Activated CD8-positive, alpha-beta memory T cell treated with anti-CD3 and anti-CD28 coated beads for 36 hours (primary cell): ENCODE measurements around the gene RTF2. TPM values are rescaled to one million over a fixed set of nuclear protein-coding genes. Genes with fewer than 3 reads are reported as not detected.

Experiments
- CTCF ChIA-PET: fragments of 350-600 bp; sonication (Branson Sonifier 250); formaldehyde crosslinking; loops from one replicate; lab custom pipeline; 2021; ENCODE audit warnings: antibody characterized with exemption; lab: Charles Lee
- POLR2A ChIA-PET: fragments of 350-600 bp; sonication (Branson Sonifier 250); formaldehyde crosslinking; loops from one replicate; lab custom pipeline; 2021; ENCODE audit warnings: antibody characterized with exemption; lab: Charles Lee
- total RNA-seq, 2 experiments: library from RNA; stranded (reverse); gene quantifications; one replicate each; pipeline ENCODE4 v1.2.3, GENCODE V29; 2021

Gene RTF2
- total RNA-seq, 2 experiments from 2014 or later: 78.2 to 79.7 TPM

DNA sequence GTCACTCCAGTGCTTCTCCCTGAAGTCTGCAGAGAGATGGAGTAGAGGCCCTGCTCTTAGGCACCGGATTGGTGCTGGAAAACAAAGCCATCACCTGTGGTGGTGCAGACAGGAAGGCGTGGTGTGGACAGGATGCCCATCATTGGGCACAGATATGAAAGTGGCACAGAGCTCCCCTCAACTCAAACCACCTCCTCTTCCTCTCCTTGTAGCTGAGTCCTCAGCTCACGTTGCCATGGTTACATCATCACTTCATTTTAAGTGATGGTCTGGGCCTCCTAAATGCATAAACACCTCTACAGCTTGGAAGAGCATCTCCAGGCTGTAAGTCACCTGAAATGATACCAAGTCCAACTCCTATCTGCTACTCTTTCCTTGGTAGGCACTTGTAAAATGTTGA lies 8.0 kb upstream of the RTF2 start:
- POLR2A ChIA-PET: no interaction called here

DNA sequence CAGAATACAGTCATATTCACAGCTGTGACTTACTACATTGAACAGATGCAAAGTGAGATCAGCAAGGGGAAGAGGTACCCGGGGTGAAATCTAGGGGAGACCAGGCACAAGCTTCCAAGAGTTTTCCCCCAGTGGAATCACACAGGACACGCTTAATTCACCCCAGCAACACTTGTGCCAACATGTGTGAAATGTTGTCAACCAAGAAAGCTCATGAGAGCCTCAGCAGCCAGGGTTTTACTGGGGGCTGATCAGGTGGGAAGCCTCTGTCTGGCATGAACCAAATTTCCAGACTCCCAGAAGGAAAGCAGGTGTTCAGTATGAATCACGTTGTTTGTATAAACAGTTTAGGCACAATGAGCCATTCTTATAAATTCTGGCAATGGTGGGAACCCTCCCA lies 6.9 kb upstream of the RTF2 start:
- POLR2A ChIA-PET: no interaction called here

More for the DNA sequence above, 8.0 kb upstream of the RTF2 start:
- CTCF ChIA-PET: no interaction called here

DNA sequence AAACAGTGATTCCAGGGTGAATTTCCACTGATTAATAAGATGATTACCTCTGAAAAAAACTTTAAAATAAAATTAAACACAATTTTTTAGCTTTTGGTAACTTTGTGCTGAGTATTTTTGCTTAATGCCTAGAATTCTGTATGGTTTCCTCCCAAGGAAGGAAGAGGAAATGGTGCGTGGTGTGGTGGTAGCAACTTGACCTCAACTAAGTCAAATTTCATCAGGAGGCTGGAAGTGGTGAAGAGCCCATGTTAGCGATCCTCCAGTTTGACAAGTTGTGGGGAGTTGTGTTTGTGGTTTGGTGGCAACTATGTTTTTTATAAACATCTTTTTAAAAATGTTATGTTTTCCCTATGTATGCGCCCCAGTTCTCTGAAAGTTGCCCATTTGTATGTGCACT lies 5.0 kb upstream of the RTF2 start:
- ChIA-PET CTCF (no interaction called here), POLR2A (no interaction called here)

More for the DNA sequence above, 6.9 kb upstream of the RTF2 start:
- CTCF ChIA-PET: no interaction called here

DNA sequence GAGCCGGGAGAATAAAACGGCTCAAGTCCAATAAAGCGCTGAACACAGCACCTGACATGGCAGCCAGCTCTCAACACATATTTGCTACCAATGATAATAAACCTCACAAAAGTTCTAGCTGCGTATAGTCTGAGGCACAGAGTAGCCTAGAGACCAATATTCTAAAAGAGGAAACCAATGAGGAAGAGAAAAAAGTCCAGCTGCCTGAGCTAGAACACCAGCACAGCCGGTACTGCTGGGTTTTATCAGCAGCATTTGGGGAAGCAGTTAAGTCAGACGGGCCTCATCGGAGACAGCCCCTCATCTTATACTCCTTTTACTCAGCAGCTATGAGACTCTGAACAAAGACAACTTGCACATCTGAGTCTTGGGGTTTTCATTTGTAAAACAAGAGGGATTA lies 2.4 kb upstream of the RTF2 start:
- CTCF ChIA-PET: no interaction called here

DNA sequence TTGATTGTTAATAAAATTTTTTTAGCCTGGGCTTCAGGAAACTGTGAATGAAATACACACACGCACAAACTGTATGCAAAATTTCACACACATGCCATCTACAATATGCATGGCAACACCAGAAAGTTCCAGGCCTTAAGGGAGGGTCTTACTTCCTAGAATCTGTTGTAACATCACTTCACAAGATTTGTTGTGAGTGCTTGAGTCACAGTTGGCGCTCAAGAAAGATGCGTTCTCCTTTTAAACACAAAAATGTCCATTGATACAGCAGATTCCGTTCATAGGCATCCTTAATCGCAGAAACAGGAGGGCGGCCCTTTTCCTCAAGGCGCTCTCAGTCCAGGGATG lies 485 bp upstream of the RTF2 start:
- POLR2A ChIA-PET: interaction anchor here (1.0 kb wide), 1 partner anchor 56 kb away, joined by 3 read pairs; the partner anchor contains the start of gene CASS4
- CTCF ChIA-PET: interaction anchor here (1.3 to 1.4 kb wide), 2 partner anchors 76 to 108 kb away, joined by 4 read pairs; partner anchors contain the start of gene AURKA

More for the DNA sequence above, 2.4 kb upstream of the RTF2 start:
- POLR2A ChIA-PET: no interaction called here

DNA sequence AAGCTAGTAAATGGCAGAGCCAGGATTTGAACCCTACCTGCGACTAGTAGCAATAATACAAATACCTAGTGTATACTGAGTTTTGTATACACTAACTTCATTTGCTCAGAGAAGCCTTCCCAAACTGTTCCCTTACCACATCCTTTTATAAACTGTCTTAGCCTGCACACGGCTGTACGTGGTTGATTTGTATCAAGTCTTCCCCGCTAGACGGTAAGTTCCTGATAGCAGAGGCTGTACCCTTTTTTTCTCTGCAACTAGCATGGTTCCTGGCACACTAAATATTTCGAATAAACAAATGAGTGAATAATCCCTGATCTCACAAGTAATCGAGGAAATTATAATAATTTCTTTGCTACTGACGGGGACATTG lies 636 bp downstream of the RTF2 start:
- ChIA-PET CTCF (interaction anchor here (0.9 to 1.4 kb wide), 4 partner anchors 33 to 109 kb away, joined by 3 to 4 read pairs (median 4); partner anchors contain the start of gene AURKA), POLR2A (interaction anchor here (0.7 to 1.1 kb wide), 3 partner anchors 57 to 111 kb away, joined by 3 read pairs; partner anchors contain the start of genes AURKA, CASS4, CSTF1 and FAM210B)

DNA sequence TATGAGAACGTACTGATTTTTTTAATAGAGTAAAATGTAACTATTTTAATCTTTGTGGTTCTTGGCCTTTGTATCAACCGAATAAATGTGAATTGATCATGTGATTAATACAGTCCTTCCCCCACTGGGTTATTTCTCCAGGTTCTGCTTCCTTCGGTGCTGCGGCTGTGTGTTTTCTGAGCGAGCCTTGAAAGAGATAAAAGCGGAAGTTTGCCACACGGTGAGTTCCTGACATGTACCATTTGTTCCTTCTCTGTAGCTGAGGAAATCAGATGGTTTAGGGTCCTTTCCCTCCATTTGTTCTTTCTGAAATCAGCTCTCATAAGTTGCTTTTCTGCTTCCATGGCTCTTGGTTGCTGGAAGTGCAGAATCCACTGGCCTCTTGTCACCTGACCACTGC lies 15.5 kb downstream of the RTF2 start:
- POLR2A ChIA-PET: no interaction called here

DNA sequence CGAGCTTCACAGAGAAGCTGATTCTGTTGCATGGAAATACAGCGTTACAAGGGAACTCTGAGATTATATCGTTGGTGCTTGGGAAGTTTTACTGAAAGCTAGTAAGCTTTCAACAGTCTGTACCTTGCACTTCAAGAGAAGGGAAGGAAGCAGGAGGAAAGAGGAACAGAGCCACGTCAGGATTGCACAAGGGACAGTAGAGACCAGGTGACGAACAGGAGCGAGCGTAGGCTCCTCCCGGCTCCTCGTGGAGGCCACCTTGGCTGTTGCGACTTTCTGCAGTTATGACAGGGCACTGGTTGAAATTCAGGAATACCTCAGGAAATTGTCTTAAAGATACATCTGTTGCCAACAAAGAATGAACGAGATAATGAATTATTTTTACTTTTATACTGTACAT lies 18.8 kb downstream of the RTF2 start:
- ChIA-PET CTCF (no interaction called here), POLR2A (no interaction called here)

More for the DNA sequence above, 15.5 kb downstream of the RTF2 start:
- CTCF ChIA-PET: interaction anchor here (0.9 kb wide), 1 partner anchor 66 kb away, joined by 3 read pairs; no protein-coding TSS in a partner anchor

DNA sequence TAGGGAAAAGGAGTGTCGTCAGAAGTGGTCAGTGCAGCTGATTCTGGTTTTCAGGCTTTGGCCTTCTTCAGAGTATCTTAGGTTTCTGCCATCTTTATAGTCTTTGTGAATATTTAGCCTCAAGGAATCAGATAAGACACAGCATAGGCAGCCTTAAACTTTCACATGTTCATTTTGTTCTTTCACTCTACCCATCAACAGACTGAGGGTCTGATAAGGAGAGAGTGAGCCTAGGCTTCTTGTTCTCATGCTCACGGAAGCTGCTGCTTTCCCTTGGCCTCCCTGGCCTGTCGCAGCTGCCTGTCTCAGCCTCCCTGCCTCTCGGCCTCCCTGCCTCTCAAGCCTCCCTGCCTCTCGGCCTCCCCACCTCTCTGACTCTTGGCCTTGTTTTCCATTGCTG lies 20.1 kb downstream of the RTF2 start:
- ChIA-PET POLR2A (no interaction called here), CTCF (interaction anchor here (0.7 kb wide), 1 partner anchor 82 kb away, joined by 3 read pairs; no protein-coding TSS in a partner anchor)

DNA sequence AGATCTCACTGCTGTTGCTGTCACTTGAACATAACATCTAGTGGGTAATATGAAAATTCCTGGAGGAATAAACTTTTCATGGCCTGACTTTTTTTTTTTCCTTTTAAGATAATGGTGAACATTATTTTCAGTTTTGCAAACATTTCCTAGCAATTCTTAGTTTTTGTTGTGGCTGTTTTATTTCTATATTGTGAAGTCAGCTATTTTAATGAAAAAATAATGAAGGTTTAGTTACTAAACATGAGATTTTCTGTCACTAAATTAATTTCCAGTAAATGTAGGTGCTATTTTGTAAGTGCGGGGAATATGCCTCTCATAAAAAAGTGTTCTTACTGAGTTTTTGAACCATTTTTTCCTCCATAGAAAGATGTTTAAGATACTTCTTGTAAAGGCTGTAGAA lies 32.7 kb downstream of the RTF2 start:
- CTCF ChIA-PET: interaction anchor here (1.7 kb wide), 1 partner anchor 11 kb away, joined by 4 read pairs; no protein-coding TSS in a partner anchor
- POLR2A ChIA-PET: no interaction called here

DNA sequence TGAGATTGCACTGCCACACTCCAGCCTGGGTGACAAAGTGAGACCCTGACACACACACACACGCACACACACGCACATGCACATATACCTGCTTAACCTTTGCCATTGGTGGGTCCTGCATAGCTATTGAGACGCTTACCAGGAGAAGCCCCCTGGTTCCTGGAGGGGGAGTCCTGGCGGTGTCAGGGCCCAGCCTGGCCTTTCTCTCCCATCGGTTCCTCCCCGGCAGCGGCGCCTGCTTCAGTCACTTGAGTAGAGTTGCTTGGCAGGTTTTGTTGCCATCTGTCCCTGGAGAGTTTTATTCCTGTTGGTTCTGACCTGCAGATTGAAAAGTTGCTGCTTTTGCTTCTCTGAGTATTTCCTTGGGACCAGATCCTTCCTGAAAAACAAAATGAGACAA lies 35.5 kb downstream of the RTF2 start:
- ChIA-PET CTCF (interaction anchor here (1.3 kb wide), 1 partner anchor 128 kb away, joined by 3 read pairs; no protein-coding TSS in a partner anchor), POLR2A (no interaction called here)

DNA sequence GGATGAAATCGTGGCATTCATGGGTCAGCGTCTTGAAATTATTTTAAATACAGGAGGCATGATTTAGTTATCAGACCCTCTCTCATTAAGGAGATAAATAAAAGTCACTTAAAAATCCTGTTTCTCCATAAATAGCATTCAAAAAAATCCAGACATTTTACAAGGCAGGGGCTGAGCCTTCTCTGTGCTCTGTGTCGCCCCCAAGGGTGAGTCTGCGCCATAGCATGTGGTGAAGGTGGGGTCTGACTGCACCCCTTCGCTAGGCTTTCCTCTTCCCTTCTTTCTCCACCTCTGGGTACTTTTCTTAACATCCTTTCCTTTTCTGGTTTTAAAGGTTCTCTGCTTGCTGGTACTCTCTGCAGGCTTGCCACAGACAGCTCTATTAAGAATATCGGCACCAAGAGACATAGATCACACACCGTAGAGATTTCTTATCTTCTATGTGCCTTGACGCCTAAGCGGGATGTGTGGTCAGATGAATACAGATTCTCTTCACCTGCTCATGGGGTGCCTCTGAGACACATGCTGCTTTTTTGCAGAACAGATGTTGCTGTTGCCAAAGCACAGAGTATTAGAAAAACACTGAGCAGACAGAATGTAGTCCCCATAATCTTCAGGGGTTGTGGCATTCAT lies 36.1 kb downstream of the RTF2 start:
- CTCF ChIA-PET: no interaction called here
- POLR2A ChIA-PET: no interaction called here

DNA sequence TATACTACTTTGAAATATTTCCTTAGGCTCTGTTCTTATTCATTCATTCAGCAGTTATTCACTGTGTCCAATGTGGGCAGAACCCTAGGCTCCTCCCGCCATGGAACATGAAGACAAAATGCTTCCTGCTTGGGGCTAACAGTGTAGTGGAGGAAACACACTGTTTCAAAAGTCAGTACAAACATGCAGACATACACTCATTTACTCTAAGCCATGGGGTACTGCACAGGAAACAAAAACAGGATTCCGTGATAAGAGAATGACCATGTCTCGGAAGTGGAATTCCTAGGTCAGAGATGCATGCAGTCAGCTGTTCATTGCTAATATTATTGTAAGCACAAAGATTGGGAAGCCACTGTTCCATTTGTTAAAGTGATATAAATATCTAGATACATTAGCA lies 37.7 kb downstream of the RTF2 start:
- CTCF ChIA-PET: interaction anchor here (0.8 kb wide), 1 partner anchor 37 kb away, joined by 3 read pairs; the partner anchor contains the start of gene RTF2
- POLR2A ChIA-PET: no interaction called here

DNA sequence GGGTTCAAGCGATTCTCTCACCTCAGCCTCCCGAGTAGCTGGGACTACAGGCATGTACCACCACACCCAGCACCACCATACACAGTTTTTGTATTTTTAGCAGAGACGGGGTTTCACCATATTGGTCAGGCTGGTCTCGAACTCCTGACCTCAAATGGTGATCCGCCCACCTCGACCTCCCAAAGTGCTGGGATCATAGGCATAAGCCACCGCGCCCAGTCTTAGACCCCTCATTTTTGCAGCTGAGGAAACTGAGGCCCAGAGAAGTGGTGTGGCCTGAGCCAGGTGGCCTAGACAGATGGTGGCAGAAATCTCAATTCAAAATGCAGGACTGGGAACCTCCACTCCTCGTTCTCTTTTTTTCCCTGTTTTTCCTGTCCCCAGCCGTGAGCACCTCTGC lies 43.5 kb downstream of the RTF2 start:
- POLR2A ChIA-PET: no interaction called here
- CTCF ChIA-PET: no interaction called here

DNA sequence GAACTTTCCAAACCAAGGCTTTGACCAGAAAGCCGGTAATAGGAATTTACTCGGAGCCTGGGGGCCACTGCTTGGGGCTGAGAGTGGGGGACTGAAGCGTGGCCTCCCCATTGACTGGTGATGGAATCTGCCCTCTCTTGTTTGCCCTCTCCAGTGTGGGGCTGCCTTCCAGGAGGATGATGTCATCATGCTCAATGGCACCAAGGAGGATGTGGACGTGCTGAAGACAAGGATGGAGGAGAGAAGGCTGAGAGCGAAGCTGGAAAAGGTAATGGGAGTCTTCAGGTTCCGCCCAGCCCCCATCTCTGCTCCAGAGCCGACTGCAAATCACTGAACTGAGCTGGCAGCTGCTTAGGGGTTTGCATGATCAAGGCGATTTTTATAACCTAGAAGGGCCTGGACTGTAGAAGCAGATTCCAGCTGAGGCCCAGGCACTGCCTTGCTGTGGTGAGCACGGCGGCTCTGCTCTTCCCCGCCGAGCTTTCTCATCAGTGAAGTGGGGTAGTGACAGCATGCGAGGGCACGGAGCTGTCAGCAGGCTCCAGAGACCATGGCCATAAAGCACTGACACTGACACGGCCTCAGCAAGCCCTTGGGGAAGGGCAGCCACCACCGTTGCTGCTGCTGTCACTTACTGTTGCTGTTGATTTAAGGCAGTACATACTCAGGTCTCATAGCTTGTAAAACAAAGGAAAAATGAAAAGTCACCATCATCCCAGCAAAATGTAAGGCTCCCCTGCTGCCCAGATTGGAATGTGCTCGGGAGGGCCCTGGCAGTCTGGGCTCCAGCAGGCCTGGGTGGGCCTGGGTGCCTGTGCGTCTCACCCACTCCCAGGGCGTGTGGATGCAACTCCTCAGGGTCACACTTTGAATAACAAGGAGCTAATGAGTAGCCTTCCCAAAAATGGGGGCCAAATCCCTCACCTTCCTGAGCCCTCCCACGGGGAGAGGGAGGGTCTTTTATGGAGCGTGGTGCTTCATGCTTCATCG lies 45.0 kb downstream of the RTF2 start:
- CTCF ChIA-PET: no interaction called here
- POLR2A ChIA-PET: no interaction called here

DNA sequence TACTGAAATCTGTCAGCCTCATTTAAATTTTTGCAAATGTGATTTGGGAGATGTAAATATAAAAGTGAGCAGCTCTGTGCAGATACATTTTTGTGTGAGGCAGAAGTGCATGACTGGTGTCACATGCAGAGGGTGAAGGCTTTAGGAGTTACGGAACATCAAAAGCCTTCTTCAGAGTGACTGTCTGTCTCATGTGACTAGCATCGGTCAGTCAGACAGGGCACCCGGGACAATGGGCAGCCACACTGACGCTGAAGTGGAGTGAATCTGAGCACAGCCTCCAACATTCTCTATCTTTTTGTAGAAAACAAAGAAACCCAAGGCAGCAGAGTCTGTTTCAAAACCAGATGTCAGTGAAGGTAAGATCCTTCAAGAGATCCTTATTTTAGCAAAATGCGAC lies 48.2 kb downstream of the RTF2 start:
- ChIA-PET POLR2A (no interaction called here), CTCF (interaction anchor here (1.0 kb wide), 1 partner anchor 163 kb away, joined by 5 read pairs; no protein-coding TSS in a partner anchor)

DNA sequence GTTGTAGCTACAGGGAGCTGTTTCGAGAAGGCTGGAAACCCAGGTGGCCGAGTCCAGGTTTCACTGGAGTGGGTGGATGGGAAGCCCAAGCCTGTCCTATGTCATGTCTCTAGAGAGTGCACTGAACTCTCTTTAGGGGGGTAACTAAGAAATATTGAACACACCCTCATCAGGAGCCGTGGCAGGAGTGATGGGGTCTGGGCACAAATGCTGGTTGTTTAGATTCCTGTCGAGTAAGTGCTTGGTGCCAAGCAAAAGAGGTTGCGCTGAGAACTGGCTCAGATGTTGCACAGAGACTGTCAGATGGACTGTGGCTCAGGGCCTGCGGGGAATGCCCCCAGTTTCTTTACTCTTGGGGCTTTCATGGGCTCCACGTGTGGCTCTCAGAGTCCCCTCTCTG lies 48.8 kb downstream of the RTF2 start:
- POLR2A ChIA-PET: no interaction called here
- CTCF ChIA-PET: interaction anchor here (1.0 kb wide), 1 partner anchor 164 kb away, joined by 5 read pairs; no protein-coding TSS in a partner anchor

DNA sequence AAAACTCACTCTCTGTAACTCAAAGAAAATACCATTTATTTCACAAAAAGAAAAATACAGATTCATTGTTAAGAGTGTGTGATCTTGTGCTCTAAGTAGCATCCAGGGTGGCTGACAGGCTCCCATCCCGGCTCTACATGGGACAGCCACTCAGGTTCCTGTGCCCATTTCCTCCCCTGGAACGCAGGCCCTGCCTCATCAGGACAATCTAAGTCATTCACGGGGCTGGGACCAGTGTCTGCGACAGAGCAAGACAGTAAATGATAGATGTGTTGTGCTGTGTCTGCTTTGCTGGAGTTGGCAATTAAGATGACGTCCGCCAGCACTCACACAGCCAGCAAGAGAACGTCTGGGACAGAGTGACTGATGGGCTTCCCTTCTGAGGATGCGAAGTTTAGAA lies 49.2 kb downstream of the RTF2 start:
- CTCF ChIA-PET: no interaction called here
- POLR2A ChIA-PET: no interaction called here

DNA sequence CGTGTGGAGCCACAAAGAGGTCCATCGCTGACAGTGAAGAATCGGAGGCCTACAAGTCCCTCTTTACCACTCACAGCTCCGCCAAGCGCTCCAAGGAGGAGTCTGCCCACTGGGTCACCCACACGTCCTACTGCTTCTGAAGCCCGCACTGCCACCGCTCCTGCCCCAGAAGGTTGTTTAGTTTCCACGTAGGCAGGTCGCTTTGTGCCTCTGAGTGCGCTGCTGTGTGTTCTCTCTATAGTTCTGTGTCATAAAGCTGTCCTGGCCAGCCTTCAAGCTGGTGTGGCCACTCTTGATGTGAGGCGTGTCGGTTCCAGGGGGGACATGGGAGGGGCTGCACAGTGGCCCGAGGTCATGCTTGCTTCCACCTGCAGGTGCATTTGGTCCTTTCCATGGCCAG lies 49.7 kb downstream of the RTF2 start:
- POLR2A ChIA-PET: no interaction called here
- CTCF ChIA-PET: no interaction called here
